ENCODE measurements around the gene ANKRD55. TPM values are rescaled to one million over a fixed set of nuclear protein-coding genes. Genes with fewer than 3 reads are reported as not detected.

ANKRD55 gene
- total RNA-seq, 1 experiment from 2014 or later: not detected

DNA sequence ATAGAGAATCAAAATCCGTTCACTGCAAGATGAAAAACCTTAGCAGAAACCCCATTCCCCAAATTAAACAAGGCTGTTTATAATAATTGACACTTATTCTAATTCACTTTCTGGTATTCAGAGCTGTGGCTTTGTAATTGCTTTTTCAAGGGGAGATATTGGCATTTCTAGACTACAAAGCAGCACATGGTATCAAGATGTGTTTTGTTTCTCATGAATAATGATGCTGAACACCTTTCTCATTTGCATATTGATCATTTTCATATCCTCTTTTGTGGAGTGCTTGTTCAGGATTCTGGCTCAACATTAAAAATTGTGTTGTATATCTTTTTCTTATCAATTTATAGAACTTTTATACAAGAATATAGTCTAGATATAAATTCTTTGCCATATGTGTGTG lies 22.4 kb upstream of the ANKRD55 start:
- H3K27ac Mint-ChIP-seq: no peak overlapping the region
- no peak overlapping the region for H3K4me3 Mint-ChIP-seq
- ChIA-PET POLR2A (no interaction called here), CTCF (interaction anchor here (1.5 kb wide), 1 partner anchor 20 kb away, joined by 3 read pairs; no protein-coding TSS in a partner anchor)
- DNase-seq (ENCODE audit: low spot score): no peak
- H3K27me3 Mint-ChIP-seq (ENCODE audit: low read depth): no peaks in the 10 kb centered on the region
- peaks cover 11% of the 10 kb centered on the region; the same call in 1 of the 2 replicates for H3K9me3 Mint-ChIP-seq
- H3K4me1 Mint-ChIP-seq: no peaks in the 10 kb centered on the region
- TF ChIP-seq CBFB (CRISPR knock-in tag; IDR thresholded peaks at IDR 0.05; ENCODE audit: low read depth) (no peak), ZNF423 (CRISPR knock-in tag; IDR thresholded peaks at IDR 0.05) (no peak), GABPB1 (CRISPR knock-in tag; IDR thresholded peaks at IDR 0.05) (no peak), HMGA2 (CRISPR knock-in tag; IDR thresholded peaks at IDR 0.05) (no peak), JAZF1 (CRISPR knock-in tag; IDR thresholded peaks at IDR 0.05) (no peak), IRF2 (CRISPR knock-in tag; IDR thresholded peaks at IDR 0.05; ENCODE audit: borderline replicate concordance, low read depth) (no peak), FOXP1 (CRISPR knock-in tag; IDR thresholded peaks at IDR 0.05; ENCODE audit: borderline replicate concordance) (no peak), ZNF121 (CRISPR knock-in tag; IDR thresholded peaks at IDR 0.05) (no peak), ARID4B (CRISPR knock-in tag; IDR thresholded peaks at IDR 0.05; ENCODE audit: borderline replicate concordance) (no peak), SP1 (CRISPR knock-in tag; conservative IDR thresholded peaks at IDR 0.05) (no peak), NR3C1 (CRISPR knock-in tag; conservative IDR thresholded peaks at IDR 0.05; ENCODE audit: low read depth) (no peak), CREM (CRISPR knock-in tag; IDR thresholded peaks at IDR 0.05) (no peak), ZNF219 (CRISPR knock-in tag; IDR thresholded peaks at IDR 0.05; ENCODE audit: borderline replicate concordance) (no peak), ZMAT4 (CRISPR knock-in tag; IDR thresholded peaks at IDR 0.05) (no peak), ZBTB43 (CRISPR knock-in tag; IDR thresholded peaks at IDR 0.05) (no peak), ZSCAN18 (CRISPR knock-in tag; IDR thresholded peaks at IDR 0.05) (no peak), ZNF425 (CRISPR knock-in tag; conservative IDR thresholded peaks at IDR 0.05) (no peak)
- TF ChIP-seq, protein P1, sequence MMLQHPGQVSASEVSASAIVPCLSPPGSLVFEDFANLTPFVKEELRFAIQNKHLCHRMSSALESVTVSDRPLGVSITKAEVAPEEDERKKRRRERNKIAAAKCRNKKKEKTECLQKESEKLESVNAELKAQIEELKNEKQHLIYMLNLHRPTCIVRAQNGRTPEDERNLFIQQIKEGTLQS (CRISPR knock-in tag; conservative IDR thresholded peaks at IDR 0.05): no peak
- TF ChIP-seq, protein P2, sequence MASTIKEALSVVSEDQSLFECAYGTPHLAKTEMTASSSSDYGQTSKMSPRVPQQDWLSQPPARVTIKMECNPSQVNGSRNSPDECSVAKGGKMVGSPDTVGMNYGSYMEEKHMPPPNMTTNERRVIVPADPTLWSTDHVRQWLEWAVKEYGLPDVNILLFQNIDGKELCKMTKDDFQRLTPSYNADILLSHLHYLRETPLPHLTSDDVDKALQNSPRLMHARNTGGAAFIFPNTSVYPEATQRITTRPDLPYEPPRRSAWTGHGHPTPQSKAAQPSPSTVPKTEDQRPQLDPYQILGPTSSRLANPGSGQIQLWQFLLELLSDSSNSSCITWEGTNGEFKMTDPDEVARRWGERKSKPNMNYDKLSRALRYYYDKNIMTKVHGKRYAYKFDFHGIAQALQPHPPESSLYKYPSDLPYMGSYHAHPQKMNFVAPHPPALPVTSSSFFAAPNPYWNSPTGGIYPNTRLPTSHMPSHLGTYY (CRISPR knock-in tag; IDR thresholded peaks at IDR 0.05): no peak
- H3K36me3 Mint-ChIP-seq: peaks cover 3% of the 10 kb centered on the region; the same call in 1 of the 2 replicates
- ATAC-seq: no peak

Data from WTC11 (cell line).